Astrocyte of the cerebellum (primary cell): Measurements from ENCODE around the gene NEURL2.

Source experiments
- DNase-seq: peaks from one replicate; pipeline ENCODE4 v3.0.0-alpha.2; 2011; ENCODE audit warnings: low read depth
- H3K4me3 ChIP-seq: 2 replicates; pipeline ENCODE4 v1.5.1; 2011; ENCODE audit warnings: mild to moderate bottlenecking, low read depth, low read length, moderate library complexity
- in situ Hi-C: cut with HindIII; loops from 2 replicates; pipeline ENCODE4 v1.10.0; 2017; ENCODE audit warnings: low sequenced_read_pairs
- TF ChIP-seq, protein P1 (sequence below): IDR thresholded peaks from 2 replicates; pipeline ENCODE4 v1.5.1; 2012; ENCODE audit warnings: low read length, low read depth, moderate library complexity, mild to moderate bottlenecking; ENCODE audit errors: missing control alignments

NEURL2 gene

DNA sequence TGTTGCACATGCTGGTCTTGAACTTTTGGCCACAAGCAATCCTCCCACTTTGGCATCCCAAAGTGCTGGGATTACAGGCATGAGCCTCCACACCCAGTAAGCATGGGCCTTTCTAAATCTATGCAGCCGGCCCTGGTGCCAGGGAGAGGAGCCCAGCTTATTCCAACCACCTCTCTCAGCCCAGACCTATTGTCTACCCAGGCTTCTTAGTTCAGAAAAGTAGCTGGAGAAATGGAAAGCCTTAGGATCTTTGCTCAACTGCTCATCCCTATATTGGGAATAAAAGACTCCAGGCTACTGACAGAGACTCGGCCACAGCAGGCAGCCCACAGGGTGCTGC, 35.7 kb upstream of the NEURL2 start:
- DNase-seq: no peak
- in situ Hi-C loops: no loop called here
- no peak overlapping the region for H3K4me3 ChIP-seq
- TF ChIP-seq, protein P1, sequence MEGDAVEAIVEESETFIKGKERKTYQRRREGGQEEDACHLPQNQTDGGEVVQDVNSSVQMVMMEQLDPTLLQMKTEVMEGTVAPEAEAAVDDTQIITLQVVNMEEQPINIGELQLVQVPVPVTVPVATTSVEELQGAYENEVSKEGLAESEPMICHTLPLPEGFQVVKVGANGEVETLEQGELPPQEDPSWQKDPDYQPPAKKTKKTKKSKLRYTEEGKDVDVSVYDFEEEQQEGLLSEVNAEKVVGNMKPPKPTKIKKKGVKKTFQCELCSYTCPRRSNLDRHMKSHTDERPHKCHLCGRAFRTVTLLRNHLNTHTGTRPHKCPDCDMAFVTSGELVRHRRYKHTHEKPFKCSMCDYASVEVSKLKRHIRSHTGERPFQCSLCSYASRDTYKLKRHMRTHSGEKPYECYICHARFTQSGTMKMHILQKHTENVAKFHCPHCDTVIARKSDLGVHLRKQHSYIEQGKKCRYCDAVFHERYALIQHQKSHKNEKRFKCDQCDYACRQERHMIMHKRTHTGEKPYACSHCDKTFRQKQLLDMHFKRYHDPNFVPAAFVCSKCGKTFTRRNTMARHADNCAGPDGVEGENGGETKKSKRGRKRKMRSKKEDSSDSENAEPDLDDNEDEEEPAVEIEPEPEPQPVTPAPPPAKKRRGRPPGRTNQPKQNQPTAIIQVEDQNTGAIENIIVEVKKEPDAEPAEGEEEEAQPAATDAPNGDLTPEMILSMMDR: no peak

DNA sequence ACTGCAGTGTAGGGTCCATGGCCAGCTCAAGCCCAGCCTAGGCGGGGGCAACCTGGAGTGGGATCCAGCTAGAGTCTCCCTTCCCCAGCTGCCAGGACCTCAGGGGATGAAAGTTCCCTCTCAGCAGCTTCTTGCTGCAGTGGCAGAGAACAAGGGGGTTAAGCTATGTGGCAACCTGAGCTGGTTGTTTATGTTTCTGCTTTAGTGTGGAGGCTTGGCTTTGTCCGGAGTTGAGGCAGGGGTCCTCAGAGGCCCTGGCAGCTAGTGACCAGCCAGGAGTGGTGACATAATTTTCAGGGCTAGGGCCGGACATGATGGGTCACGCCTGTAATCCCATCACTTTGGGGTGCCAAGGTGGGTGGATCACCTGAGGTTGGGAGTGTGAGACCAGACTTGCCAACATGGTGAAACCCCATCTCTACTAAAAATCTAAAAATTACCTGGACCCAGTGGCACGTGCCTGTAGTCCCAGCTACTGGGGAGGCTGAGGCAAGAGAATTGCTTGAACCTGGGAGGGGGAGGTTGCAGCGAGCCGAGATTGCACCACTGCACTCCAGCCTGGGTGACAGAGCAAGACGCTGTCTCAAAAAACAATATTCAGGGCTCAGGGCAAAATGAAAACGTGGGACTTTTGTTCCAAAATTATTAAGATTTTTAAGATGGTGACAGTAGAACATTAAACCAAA, 35.0 kb upstream of the NEURL2 start:
- H3K4me3 ChIP-seq: no peak overlapping the region
- TF ChIP-seq, protein P1: no peak
- in situ Hi-C loops: no loop called here
- DNase-seq: no peak

DNA sequence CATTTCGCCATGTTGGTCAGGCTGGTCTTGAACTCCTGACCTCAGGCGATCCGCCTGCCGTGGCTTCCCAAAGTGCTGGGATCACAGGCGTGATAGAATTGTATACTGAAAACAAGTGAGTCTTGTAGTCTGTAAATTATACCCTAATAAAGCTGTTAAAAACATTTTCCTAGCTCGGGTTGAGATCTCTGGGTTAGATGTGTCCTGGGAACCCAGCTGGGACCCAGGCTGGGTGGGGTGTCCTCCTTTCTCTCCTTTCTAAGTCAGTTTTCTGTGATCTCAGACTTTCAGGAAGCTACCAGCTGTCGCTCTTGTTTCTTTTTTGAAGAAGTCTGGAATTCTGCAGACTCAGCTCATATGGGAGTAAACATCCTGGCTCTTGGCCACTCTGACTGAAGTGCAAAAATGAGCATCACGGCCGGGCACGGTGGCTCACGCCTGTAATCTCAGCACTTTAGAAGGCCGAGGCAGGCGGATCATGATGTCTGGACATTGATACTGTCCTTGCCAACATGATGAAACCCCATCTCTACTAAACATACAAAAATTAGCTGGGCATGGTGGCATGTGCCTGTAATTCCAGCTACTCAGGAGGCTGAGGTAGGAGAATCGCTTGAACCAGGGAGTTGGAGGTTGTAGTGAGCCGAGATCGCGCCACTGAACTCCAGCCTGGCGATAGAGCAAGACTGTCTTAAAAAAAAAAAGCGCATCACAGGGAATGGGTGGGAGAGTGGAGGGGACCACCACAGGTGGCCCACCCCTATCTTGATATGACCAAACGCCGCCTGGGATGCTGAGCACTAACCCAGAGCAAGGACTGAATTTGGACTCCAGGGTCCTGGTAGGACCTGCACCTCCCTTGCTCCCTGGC, 33.6 kb upstream of the NEURL2 start:
- TF ChIP-seq, protein P1: no peak
- DNase-seq: no peak
- in situ Hi-C loops: no loop called here
- H3K4me3 ChIP-seq: no peak overlapping the region

DNA sequence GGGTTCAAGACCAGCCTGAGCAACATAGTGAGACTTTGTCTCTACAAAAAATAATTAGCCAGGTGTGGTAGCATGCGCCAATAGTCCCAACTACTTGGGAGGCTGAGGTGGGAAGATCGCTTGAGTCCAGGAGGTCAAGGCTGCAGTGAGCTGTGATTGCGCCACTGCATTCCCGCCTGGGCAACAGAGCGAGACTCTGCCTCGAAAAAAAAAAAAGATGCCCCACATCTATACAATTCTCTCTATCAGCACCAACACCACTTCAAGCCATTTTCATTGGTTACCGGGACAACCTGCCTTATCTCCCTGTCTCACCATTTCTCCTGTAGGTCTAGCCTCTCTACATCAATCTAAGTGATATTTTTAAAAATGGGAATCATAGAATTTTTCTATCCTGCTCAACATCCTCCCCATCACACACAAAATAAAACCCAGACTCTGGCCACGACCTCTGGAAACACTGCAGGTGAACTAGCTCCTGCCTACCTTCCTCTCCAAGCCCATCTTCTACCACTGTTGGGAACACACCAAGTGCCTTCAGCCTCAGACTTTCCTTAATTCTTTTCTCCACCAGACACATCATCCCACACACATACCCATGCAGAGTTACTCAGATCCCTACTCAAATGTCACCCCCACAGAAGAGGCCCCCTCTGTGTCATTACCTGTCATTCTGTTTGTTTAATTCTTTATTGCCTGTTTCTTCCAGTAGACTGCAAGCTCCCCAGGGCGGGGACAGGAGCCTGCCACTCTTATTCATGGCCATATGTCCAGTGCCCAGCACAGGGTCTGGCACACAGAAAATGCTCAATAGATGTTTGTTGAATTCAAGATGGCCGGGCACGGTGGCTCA, 30.6 kb upstream of the NEURL2 start:
- in situ Hi-C loops: no loop called here
- no peak overlapping the region for H3K4me3 ChIP-seq
- TF ChIP-seq, protein P1: no peak
- DNase-seq: no peak

DNA sequence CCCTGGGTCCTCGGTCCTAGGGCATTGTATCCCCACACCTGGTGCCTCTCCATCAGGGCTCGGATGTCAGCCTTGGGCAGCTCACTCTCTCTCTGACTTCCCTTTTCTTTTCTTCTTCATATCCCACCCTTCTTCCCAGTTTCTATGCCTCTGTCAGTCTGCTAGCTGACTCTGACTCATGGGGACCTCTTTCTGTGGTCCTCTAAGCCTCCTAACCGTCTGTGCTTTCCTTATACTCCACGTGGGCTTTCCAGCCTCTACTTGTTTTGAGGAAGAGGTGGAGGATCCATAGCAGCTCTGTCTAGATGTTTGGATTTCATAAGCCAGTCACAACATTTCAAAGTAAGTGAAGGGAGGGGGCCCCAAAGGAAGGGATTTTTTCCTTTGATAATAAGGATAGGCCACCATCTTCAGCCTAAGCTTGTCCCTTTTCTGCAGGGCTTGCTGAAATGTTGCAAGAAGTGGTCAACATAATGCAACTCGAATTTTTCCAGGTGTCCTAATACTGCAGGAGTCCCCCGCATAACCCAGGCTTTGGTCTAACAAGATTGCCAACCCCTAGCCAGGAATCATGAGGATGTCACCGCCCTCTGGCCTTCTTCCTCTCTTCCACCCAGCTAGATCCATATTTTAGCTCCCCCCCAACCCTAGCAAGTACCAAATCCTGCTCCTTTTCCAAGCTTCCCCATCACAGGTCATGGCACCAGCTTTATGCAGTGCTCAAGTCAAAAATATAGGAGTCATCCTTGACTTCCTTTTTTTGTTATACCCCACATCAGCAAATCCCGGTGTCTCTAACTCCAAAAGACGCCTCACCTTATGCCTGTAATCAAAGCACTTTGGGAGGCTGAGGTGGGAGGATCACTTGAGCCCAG, 29.7 kb upstream of the NEURL2 start:
- in situ Hi-C loops: no loop called here
- TF ChIP-seq, protein P1: no peak
- no peak overlapping the region for H3K4me3 ChIP-seq

More for the DNA sequence above, 29.7 kb upstream of the NEURL2 start:
- DNase-seq: no peak
